Limb (tissue), 2 donors: ENCODE data around the gene RIT2.
A peak's percentile ranks its signal among the peaks of the same experiment; 100 is the strongest.

ENCODE experiments used
- DNase-seq, 2 donors: peaks; one replicate each; pipeline ENCODE4 v3.0.0-alpha.2; 2016; ENCODE audit errors: extremely low spot score in 2 of 2

Gene RIT2

GRCh38 chr18:42931491-42931890, 184.0 kb downstream of the RIT2 start:
- DNase-seq: peak in 1 of 2 donors; percentile 32

GRCh38 chr18:42929857-42930256, 185.6 kb downstream of the RIT2 start:
- no peak for DNase-seq

GRCh38 chr18:42929181-42929580, 186.3 kb downstream of the RIT2 start:
- DNase-seq: no peak

- no peak for DNase-seq
Measured at GRCh38 chr18:42925036-42925435, 190.4 kb downstream of the RIT2 start.

GRCh38 chr18:42922363-42922762, 193.1 kb downstream of the RIT2 start:
- no peak for DNase-seq

- DNase-seq: no peak
Measured at GRCh38 chr18:42921226-42921737, 194.2 kb downstream of the RIT2 start.

- no peak for DNase-seq
Measured at GRCh38 chr18:42920621-42921020, 194.9 kb downstream of the RIT2 start.

- DNase-seq: no peak
Measured at GRCh38 chr18:42915299-42915698, 200.2 kb downstream of the RIT2 start.

- DNase-seq: no peak
Measured at GRCh38 chr18:42914476-42914875, 201.0 kb downstream of the RIT2 start.

- DNase-seq: no peak
Measured at GRCh38 chr18:42909095-42909494, 206.4 kb downstream of the RIT2 start.

GRCh38 chr18:42906761-42907160, 208.7 kb downstream of the RIT2 start:
- no peak for DNase-seq

GRCh38 chr18:42901161-42901560, 214.3 kb downstream of the RIT2 start:
- no peak for DNase-seq

GRCh38 chr18:42893977-42894376, 221.5 kb downstream of the RIT2 start:
- DNase-seq: no peak

- DNase-seq: no peak
Measured at GRCh38 chr18:42892181-42892580, 223.3 kb downstream of the RIT2 start.

GRCh38 chr18:42891705-42892104, 223.8 kb downstream of the RIT2 start:
- DNase-seq: no peak

GRCh38 chr18:42883169-42883568, 232.3 kb downstream of the RIT2 start:
- no peak for DNase-seq

GRCh38 chr18:42882122-42882521, 233.4 kb downstream of the RIT2 start:
- no peak for DNase-seq

GRCh38 chr18:42872838-42873237, 242.6 kb downstream of the RIT2 start:
- no peak for DNase-seq

GRCh38 chr18:42864876-42865275, 250.6 kb downstream of the RIT2 start:
- no peak for DNase-seq

GRCh38 chr18:42861271-42861670, 254.2 kb downstream of the RIT2 start:
- DNase-seq: no peak

GRCh38 chr18:42860548-42860947, 254.9 kb downstream of the RIT2 start:
- no peak for DNase-seq

GRCh38 chr18:42860011-42860410, 255.5 kb downstream of the RIT2 start:
- DNase-seq: no peak

GRCh38 chr18:42854558-42854957, 260.9 kb downstream of the RIT2 start:
- no peak for DNase-seq
